Epithelial cell of umbilical artery (primary cell): ENCODE results near the gene CKAP2. TPM values are rescaled to one million over a fixed set of nuclear protein-coding genes. Genes with fewer than 3 reads are reported as not detected.

Source experiments
- total RNA-seq: library from RNA; depleted of rRNA; stranded (reverse); fragments of >200 nt; gene quantifications from 2 replicates; pipeline ENCODE4 v1.2.3, GENCODE V29; 2014

Gene CKAP2, protein sequence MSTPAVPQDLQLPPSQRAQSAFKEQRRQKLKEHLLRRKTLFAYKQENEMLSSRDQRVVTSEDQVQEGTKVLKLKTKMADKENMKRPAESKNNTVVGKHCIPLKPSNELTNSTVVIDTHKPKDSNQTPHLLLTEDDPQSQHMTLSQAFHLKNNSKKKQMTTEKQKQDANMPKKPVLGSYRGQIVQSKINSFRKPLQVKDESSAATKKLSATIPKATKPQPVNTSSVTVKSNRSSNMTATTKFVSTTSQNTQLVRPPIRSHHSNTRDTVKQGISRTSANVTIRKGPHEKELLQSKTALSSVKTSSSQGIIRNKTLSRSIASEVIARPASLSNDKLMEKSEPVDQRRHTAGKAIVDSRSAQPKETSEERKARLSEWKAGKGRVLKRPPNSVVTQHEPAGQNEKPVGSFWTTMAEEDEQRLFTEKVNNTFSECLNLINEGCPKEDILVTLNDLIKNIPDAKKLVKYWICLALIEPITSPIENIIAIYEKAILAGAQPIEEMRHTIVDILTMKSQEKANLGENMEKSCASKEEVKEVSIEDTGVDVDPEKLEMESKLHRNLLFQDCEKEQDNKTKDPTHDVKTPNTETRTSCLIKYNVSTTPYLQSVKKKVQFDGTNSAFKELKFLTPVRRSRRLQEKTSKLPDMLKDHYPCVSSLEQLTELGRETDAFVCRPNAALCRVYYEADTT
- total RNA-seq: 22.7 and 36.2 TPM in 2 replicates

DNA sequence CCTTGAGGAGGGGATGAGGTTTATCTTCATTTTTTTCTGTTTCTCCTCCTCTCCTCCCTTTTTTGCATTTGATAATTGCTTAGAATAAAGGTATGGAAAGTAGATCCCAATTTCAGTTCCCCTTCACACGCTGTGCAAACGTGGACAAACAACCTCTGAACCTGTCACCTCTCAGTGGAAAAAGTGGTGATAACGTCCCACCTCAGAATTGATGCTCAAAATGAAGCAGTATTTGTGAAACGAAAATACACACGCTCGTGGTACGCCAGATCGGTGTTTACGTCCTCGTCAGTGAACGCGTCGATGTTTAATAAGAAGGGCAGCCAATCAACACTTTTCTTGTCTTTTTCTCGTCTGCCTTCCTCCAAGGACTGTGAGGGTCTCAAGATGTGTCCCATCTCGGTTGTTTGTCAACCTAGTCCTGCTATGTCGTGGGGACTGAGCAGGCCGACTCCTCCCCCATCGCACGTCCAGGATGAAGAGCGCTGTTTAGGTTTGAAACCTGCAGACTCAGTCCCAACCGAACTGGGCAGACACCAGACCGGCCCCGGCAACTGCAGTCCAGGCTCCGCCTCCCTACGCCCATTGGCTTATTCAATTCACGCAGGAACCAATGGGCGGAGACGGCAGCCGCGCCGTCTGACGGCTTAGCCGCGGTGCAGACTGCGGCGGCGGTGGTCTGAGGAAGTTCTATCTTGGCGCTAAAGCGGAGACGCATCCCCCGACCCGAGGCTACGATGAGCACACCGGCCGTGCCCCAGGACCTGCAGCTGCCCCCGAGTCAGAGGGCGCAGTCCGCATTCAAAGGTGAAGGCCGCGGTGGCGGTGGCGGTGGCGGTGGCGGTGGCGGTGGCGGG, at the start of gene CKAP2:
CKAP2 (plus strand) TSS at position 659 of the 857 bp plus-strand sequence; CDS start at position 738, 79 bp downstream.

DNA sequence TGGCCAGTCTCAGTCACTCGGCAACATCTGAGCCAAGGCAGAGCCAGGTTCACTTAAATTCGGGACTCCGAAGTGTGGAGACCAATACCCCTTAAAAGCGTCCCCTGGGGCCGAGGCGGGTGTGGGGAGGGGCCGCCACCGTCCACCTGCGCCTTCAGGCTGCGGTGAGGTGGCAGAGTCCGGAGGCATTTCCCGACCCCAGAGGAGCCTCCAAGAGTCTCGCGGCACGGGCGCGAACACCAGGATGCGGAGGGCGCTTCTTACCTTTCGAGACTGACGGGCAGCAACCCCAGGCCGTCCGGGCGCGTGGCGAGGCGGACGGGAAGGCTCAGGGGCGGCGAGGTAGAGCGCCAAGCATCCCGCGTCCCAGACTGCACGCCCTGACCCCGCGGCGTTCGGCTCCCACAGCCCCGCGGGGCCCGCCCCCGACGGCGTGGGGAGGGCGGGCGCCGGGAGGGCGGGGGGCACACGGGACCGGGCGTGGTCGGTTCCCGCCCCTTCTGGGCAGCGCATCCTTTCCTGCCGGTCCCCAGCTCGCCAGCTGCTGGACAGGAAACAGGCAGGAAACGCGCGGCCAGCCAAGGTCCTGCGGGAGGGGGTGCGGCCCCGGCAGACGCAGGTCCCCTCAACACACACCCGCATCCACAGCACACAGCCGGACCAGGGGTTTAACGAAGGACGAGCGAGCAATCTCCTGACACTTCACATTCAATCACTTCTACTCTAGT, 49.3 kb upstream of the CKAP2 start, which contains the start of gene THSD1:
THSD1 (minus strand) TSS at position 406 of the 728 bp plus-strand sequence. CDS start 3,572 bp downstream, outside the sequence.

DNA sequence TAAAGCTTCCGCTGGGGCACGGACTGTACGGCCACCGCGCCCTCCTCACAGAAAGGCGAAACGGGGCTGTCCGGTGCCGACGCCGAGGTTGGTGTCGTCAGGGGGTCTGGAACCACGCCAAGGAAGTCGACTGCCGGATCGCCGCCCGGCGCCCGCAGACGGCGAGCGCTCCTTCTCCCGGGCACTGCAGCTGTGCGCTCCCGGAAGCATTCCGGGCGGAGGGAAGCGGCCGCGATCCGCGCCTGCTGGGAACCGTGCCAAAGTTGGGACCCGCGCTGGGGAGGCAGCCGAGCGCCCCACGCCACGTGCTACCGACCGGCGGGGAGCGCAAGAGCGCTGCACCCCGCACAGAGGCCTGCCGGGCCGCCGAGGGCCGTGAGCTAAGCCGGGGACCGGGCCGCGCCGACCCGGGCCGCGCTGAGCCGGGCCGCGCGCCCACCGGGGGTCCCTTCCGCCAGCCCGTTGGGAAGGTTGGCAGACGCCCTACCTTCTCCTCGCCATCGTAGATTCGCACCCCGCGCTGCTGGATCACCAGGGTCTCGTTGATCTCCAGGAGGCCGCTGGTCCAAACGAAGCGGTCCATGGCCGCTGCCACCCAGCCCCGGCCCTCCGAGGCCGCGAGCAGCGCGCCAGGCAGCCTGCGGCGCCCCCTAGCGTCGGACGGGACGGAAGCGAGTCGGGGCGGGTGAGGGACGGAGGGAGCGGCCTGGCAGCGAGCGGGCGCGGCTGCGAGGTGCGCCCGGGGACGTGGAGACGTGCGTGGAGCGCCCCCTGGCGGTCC, 5.1 kb upstream of the CKAP2 start, which contains the start of gene VPS36:
VPS36 (minus strand) TSS at position 623 of the 781 bp plus-strand sequence; CDS start at position 583, 40 bp downstream.

Other genes starting within 250 kb of the CKAP2 start
- gene THSD1, start 49.3 kb upstream of the CKAP2 start, total RNA-seq: 34.4 and 54.3 TPM in 2 replicates
- gene VPS36, start 4.8 kb upstream of the CKAP2 start, total RNA-seq: 15.9 and 24.5 TPM in 2 replicates
- gene HNRNPA1L2, start 187.0 kb downstream of the CKAP2 start, total RNA-seq: 2.9 and 3.2 TPM in 2 replicates
- 57.8 and 93.9 TPM in 2 replicates for gene SUGT1, start 197.4 kb downstream of the CKAP2 start, total RNA-seq